ENCODE measurements around the gene HINT1.
"Not testable (repeated sequence)": the region's sequence is repeated elsewhere in the genome, so short reads cannot be mapped to it uniquely, and the experiment has no call there.

HINT1 gene

DNA sequence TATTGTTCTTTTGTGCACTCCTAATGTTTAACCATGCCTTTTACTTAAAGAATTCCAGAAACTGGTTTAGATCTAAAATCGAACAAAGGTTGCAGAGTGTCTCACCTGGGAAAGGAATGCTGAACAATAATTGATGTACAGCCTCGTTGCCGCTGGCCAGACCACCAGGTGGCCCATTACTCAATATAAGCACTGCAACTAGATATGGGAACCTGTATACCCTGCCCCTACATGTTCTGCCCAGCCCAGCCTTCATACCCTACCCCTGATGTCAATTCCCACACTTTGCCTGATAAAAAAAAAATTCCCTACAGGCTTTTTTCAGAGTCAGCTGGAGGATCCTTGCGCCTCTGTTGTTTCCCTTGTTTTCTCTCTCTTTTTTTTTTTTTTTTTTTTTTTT, 13.8 kb downstream of the HINT1 start:
- no peak overlapping the region for H3K4me3 ChIP-seq (ENCODE audit: low read depth, low read length)
- TF ChIP-seq, protein P1, sequence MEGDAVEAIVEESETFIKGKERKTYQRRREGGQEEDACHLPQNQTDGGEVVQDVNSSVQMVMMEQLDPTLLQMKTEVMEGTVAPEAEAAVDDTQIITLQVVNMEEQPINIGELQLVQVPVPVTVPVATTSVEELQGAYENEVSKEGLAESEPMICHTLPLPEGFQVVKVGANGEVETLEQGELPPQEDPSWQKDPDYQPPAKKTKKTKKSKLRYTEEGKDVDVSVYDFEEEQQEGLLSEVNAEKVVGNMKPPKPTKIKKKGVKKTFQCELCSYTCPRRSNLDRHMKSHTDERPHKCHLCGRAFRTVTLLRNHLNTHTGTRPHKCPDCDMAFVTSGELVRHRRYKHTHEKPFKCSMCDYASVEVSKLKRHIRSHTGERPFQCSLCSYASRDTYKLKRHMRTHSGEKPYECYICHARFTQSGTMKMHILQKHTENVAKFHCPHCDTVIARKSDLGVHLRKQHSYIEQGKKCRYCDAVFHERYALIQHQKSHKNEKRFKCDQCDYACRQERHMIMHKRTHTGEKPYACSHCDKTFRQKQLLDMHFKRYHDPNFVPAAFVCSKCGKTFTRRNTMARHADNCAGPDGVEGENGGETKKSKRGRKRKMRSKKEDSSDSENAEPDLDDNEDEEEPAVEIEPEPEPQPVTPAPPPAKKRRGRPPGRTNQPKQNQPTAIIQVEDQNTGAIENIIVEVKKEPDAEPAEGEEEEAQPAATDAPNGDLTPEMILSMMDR (IDR thresholded peaks at IDR 0.05; ENCODE audit: insufficient read depth, low read length, missing control alignments), result no peak
- DNase-seq (ENCODE audit: low read depth, low spot score), result no peak
- CTCF ChIA-PET, result no interaction called here
- POLR2A ChIA-PET, result no interaction called here

GRCh38 chr5:131150408-131150807, 14.6 kb downstream of the HINT1 start:
- CTCF ChIA-PET, result no interaction called here
- POLR2A ChIA-PET, result no interaction called here

DNA sequence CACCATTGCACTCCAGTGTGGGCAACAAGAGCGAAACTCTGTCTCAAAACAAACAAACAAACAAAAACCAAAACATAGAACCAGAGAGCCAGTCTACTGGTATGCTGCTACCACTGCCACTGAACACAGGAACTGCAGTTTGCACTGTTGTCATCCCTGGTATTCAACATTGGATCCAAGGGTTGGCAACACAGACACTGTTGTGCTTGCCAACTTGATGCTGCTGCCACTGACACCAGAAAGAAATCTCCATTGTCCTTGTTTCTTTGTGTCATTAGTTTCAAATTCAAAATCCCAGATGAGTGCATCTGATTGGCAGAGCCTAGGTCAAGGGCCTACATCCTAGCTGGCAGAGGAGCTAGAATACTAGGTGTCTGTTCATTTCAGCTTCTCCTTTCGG, 16.2 kb downstream of the HINT1 start:
- H3K4me3 ChIP-seq (ENCODE audit: low read depth, low read length), result no peak overlapping the region
- ChIA-PET POLR2A (interaction anchor here (0.6 kb wide), 1 partner anchor 356 kb away, joined by 3 read pairs; no protein-coding TSS in a partner anchor), CTCF (no interaction called here)
- DNase-seq (ENCODE audit: low read depth, low spot score), result no peak
- TF ChIP-seq, protein P1 (IDR thresholded peaks at IDR 0.05; ENCODE audit: insufficient read depth, low read length, missing control alignments), result no peak

More at GRCh38 chr5:131150408-131150807, 14.6 kb downstream of the HINT1 start:
- DNase-seq (ENCODE audit: low read depth, low spot score), result no peak
- no peak overlapping the region for H3K4me3 ChIP-seq (ENCODE audit: low read depth, low read length)
- TF ChIP-seq, protein P1 (IDR thresholded peaks at IDR 0.05; ENCODE audit: insufficient read depth, low read length, missing control alignments), result no peak

DNA sequence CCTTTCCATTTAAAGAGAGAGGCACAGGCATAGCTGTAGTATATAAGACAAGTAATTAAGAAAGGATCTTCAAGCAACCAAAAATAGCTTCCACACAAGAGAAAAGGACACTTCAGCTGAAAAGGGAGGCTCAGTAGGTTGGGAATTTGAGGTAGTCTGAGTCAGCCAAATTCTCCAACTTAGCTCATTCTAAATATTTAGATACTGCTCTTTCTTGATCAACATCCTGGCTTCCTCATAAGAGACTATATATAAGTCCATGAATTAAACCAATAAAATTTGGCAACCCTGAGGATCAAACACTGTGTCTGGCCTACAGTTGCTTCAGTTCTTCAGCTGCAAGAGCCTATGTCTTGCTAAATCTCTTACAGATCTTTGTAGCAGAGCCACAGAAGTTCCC, 17.8 kb downstream of the HINT1 start:
- CTCF ChIA-PET, result no interaction called here
- peak; percentile 4 for DNase-seq (ENCODE audit: low read depth, low spot score)
- no peak overlapping the region for H3K4me3 ChIP-seq (ENCODE audit: low read depth, low read length)
- TF ChIP-seq, protein P1 (IDR thresholded peaks at IDR 0.05; ENCODE audit: insufficient read depth, low read length, missing control alignments), result no peak
- POLR2A ChIA-PET, result interaction anchor here (0.6 to 0.7 kb wide), 2 partner anchors 9 to 11 kb away, joined by 3 read pairs; no protein-coding TSS in a partner anchor

- ChIA-PET POLR2A (no interaction called here), CTCF (no interaction called here)
- TF ChIP-seq, protein P1 (IDR thresholded peaks at IDR 0.05; ENCODE audit: insufficient read depth, low read length, missing control alignments), result no peak
- H3K4me3 ChIP-seq (ENCODE audit: low read depth, low read length), result no peak overlapping the region
- no peak for DNase-seq (ENCODE audit: low read depth, low spot score)
Measured at GRCh38 chr5:131142970-131143617, 22.0 kb downstream of the HINT1 start.

GRCh38 chr5:131139321-131139720, 25.7 kb downstream of the HINT1 start:
- POLR2A ChIA-PET, result no interaction called here
- no peak for DNase-seq (ENCODE audit: low read depth, low spot score)
- TF ChIP-seq, protein P1 (IDR thresholded peaks at IDR 0.05; ENCODE audit: insufficient read depth, low read length, missing control alignments), result no peak
- CTCF ChIA-PET, result no interaction called here
- H3K4me3 ChIP-seq (ENCODE audit: low read depth, low read length), result no peak overlapping the region

- H3K4me3 ChIP-seq (ENCODE audit: low read depth, low read length); DNase-seq (ENCODE audit: low read depth, low spot score); CTCF ChIA-PET; POLR2A ChIA-PET: not testable (repeated sequence)
Measured at GRCh38 chr5:131138406-131138805, 26.6 kb downstream of the HINT1 start.

- H3K4me3 ChIP-seq (ENCODE audit: low read depth, low read length); POLR2A ChIA-PET; DNase-seq (ENCODE audit: low read depth, low spot score); CTCF ChIA-PET: not testable (repeated sequence)
Measured at GRCh38 chr5:131133091-131133490, 32.0 kb downstream of the HINT1 start.

Data from AG04449 (cell line).